AG09309 (cell line): Measurements from ENCODE around the gene POLR3K.

Experiments
- DNase-seq: peaks from one replicate; pipeline ENCODE4 v3.0.0-alpha.2; 2010; ENCODE audit warnings: low read depth
- H3K4me3 ChIP-seq: 2 replicates; pipeline ENCODE4 v1.5.1; 2011; ENCODE audit warnings: mild to moderate bottlenecking, low read depth, low read length, moderate library complexity; ENCODE audit not compliant: control insufficient read depth
- TF ChIP-seq, protein P1 (sequence below): IDR thresholded peaks from 2 replicates; pipeline ENCODE4 v1.5.1; 2011; ENCODE audit warnings: mild to moderate bottlenecking, low read depth, low read length, inconsistent platforms; ENCODE audit not compliant: insufficient read depth, control insufficient read depth; ENCODE audit errors: missing control alignments

POLR3K gene

DNA sequence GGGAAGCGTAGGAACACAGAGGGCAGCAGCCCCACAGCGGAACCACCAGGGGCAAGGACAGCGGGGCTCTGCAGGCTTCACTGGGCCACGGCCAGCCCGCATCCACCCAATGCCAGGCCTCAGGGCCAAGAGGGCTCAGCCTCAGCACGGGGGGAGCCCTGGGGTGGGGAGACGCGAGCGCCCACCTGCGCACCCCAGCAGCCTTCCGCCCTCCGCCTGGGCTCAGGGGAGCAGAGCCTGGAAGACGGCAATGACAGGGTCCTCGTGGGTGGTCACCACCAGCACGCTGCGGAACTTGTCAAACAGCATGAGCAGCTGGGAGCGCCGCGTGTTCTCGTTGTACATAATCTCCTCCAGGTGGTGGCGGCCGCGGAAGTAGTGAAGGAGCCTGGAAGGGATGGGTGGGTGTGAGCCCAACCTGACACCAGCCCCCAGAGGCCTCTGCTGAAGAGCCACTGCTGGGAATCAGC lies 33.1 kb upstream of the POLR3K start:
- H3K4me3 ChIP-seq: no peak overlapping the region
- TF ChIP-seq, protein P1, sequence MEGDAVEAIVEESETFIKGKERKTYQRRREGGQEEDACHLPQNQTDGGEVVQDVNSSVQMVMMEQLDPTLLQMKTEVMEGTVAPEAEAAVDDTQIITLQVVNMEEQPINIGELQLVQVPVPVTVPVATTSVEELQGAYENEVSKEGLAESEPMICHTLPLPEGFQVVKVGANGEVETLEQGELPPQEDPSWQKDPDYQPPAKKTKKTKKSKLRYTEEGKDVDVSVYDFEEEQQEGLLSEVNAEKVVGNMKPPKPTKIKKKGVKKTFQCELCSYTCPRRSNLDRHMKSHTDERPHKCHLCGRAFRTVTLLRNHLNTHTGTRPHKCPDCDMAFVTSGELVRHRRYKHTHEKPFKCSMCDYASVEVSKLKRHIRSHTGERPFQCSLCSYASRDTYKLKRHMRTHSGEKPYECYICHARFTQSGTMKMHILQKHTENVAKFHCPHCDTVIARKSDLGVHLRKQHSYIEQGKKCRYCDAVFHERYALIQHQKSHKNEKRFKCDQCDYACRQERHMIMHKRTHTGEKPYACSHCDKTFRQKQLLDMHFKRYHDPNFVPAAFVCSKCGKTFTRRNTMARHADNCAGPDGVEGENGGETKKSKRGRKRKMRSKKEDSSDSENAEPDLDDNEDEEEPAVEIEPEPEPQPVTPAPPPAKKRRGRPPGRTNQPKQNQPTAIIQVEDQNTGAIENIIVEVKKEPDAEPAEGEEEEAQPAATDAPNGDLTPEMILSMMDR: no peak
- no peak for DNase-seq

DNA sequence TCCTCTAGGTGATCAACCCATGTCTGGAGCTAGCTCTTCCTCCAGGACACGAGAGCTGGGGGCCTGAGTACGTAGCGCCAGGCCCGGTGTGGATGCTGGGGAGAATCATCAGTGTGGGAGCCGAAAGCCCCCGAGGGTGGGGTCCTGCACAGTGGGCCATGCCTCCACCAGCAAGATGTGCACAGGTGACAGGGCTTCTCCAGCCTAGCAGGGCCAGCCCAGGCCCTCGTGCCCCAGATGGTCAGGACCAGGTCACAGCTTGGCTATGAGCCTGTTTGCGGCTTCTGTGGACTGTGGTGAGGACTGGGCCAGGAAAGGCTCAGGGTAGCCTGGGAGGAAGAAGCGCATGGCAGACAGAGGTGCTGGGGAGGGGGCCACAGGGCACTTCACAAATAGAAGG lies 32.5 kb upstream of the POLR3K start:
- DNase-seq: no peak
- TF ChIP-seq, protein P1: no peak
- H3K4me3 ChIP-seq: no peak overlapping the region

DNA sequence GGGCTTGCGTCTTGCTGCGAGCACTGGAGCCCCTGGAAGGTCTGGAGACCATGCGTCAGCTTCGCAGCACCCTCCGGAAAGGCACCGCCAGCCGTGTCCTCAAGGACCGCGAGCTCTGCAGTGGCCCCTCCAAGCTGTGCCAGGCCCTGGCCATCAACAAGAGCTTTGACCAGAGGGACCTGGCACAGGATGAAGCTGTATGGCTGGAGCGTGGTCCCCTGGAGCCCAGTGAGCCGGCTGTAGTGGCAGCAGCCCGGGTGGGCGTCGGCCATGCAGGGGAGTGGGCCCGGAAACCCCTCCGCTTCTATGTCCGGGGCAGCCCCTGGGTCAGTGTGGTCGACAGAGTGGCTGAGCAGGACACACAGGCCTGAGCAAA lies 32.0 kb upstream of the POLR3K start:
- TF ChIP-seq, protein P1: no peak
- DNase-seq: no peak
- no peak overlapping the region for H3K4me3 ChIP-seq

DNA sequence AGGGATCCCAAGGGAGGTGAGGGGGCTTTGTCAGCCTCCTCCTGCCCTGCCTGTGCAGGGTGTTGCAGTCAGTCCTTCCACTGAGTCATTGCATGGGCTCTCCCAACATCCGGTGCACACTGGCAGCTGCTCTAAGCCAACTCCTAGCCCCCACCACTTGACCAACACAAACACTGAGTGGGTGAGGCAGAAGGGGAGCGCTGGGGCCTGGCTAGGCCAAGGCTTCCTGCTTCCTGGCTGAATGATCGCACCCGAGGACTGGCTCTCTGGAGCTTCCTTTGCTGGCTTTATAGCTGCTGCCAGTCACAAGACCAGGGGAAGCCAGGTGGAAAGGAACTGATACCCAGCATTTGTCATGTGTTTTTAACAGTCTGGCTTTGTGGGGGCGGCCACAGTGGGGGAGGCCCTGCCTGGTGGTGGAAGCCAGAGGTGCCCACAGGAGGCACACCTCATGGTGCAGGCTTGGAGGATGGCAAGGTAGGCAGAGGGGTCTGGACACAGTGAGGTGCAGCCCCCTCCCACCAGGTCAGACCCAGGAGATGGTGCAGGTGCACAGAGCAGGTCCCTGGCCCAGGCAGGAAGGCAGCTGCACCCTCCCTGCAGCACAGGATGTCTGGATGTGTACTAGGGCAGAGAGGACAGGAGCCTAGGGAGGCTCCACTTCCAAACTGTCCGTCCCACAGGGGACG lies 31.5 kb upstream of the POLR3K start:
- no peak overlapping the region for H3K4me3 ChIP-seq
- TF ChIP-seq, protein P1: no peak
- DNase-seq: peak; percentile 83

DNA sequence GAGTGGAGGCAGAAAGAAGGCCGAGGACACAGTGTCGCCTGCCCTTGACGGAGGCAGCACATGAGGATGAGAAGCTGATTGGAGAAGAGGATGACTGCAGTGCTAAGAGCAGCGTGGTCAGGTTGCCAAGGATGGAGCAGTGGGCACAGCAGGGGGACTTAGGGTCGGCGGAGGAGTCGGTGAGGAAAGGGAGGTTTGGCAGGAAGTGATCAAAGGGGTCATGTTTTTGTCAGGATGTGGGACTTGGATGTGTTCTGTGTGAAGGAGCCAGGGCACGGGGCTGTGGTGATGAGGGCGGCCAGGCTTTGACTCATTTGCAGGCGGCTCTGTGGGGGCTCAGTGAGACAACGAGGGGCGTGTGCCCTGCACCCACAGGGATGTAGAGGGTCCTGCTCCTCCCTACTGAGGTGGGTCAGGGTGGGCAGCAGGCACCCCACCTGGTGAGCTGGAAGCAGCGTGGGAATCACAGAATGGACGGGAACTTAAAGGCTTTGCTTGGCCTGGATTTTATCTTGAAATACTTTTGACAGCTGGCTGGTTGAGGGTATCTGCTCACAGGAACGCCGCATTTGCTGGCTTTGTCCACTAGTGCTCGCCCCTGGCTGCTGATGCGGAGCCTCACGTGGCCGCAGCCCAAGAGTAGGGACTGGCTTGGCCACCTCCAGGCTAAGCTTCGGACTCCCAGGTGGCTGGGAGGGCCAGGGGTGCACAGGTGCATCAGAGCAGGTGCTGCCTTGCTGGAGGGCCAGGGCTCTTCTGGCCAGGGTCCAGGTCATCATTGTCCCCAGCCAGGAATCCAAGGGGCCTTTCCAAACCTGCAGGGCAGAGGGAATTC lies 30.6 kb upstream of the POLR3K start:
- DNase-seq: no peak
- H3K4me3 ChIP-seq: no peak overlapping the region
- TF ChIP-seq, protein P1: no peak

DNA sequence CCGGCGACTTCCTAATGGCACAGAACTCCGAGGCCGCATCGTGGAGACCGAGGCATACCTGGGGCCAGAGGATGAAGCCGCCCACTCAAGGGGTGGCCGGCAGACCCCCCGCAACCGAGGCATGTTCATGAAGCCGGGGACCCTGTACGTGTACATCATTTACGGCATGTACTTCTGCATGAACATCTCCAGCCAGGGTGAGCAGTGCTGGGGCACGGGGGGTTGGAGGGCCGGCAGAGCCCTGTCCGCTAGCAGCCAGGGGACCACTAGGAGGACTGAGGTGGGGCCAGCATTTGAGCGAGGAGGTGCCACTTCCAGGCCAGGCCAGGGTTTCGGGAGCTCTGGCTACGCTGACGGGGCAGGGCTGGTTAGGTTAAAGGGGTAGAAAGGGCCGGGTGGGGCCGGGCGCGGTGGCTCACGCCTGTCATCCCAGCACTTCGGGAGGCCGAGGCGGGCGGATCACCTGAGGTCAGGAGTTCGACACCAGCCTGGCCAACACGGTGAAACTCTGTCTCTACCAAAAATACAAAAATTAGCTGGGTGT lies 29.7 kb upstream of the POLR3K start:
- DNase-seq: no peak
- TF ChIP-seq, protein P1: no peak
- H3K4me3 ChIP-seq: no peak overlapping the region
